Activated gamma-delta T cell (primary cell): ENCODE data around the gene TMBIM6.

Experiments
- DNase-seq: peaks from one replicate; lab custom pipeline; 2025; lab: John Stamatoyannopoulos, UW

The TMBIM6 gene

GRCh38 chr12:49797449-49797776, 56.1 kb downstream of the TMBIM6 start:
- no peak for DNase-seq

- no peak for DNase-seq
Observed at GRCh38 chr12:49798248-49798647, 56.9 kb downstream of the TMBIM6 start.

DNA sequence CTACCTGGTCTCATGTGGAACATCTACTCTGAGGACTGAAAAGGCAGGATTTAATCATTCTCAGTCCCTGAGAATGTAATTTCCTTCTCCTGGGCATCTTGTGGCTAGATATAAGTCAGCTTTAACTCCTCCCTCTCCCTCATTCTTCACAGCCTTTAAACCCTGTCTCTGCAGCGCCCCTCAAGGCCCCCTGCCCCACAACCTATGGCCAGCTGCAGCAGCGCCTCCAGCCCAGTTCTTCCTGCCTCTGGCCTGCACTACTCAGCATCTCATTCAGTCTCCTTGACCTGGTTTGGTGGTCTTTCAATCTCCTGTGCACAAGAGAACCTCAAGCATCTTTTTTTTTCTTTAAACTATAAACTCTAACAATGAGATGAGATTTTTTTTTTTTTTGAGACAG, 57.6 kb downstream of the TMBIM6 start:
- DNase-seq = no peak

GRCh38 chr12:49800421-49801140, 59.2 kb downstream of the TMBIM6 start:
- no peak for DNase-seq

GRCh38 chr12:49801141-49802063, 60.0 kb downstream of the TMBIM6 start:
- DNase-seq = no peak

DNA sequence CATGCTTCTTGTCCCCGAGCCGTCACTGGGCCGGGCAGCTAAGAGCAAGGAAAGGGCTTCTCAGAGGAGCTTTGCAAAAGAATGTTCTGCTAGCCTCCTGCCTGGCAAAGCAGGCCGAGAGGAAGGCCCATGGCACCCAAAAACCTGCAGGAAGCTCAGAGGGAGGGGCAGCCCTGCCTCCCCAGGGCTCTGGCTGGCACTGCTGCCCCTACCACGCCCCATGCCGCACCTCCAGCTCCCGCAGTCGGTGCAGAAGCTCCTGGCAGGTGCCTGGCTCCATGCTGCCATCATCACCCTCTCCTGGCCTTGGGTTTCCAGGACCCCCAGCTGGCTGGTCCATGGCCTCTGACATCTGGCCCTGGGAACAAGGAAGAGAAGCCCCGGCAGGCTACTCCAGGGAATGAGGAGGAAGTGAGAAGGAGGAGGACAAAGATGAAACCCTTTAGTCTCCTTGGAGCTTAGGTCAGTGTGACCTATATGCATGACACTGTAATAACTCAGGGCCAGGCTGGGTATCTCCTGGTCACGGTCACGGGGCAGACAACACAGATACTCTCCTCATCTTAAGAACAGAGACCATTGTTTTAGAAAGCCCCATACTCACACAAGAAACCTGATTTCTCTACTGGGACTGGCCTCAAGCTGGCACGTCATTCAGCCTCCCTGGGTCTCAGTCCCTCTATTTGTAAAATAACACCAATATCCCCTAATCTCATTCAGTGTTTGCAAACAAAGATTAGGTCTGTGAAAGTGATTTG, 62.5 kb downstream of the TMBIM6 start:
- DNase-seq = no peak

GRCh38 chr12:49804821-49805220, 63.5 kb downstream of the TMBIM6 start:
- no peak for DNase-seq

DNA sequence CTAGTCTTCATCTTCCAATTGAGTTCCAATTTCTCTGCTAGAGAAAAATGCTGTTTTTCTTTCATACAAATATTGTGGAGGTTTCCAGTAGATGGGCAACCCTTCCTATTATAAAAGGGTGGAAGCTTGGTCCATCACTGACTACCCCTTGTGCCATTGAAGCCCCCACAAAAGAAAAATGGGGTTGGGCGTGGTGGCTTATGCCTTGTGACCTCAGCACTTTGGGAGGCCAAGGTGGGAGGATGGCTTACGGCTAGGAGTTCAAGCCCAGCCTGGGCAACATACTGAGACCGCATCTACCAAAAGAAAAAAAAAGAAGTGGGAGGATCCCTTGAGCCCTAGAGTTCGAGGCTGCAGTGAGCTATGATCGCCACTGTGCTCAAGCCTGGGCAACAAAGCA, 64.1 kb downstream of the TMBIM6 start:
- no peak for DNase-seq

- DNase-seq = no peak
Observed at GRCh38 chr12:49806321-49806813, 65.0 kb downstream of the TMBIM6 start.

DNA sequence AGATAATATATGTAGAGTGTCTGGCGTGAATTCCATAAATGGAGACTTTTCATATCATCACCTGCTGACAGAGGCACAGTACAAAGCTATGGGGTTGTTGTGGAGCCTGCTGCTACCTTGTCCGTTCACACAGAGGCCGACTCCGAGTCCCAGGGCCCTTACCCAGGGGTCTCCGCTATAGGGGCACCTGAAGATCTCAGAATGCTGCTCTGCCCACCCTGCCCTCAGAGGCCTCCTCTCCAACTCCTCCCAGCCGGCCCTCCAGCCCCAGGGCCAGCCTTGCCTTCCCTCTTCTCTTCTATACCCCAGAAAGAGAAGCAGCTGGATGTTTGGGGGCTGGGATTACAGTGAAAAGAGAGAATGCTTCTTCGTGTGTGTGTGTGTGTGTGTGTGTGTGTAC, 65.5 kb downstream of the TMBIM6 start:
- no peak for DNase-seq

DNA sequence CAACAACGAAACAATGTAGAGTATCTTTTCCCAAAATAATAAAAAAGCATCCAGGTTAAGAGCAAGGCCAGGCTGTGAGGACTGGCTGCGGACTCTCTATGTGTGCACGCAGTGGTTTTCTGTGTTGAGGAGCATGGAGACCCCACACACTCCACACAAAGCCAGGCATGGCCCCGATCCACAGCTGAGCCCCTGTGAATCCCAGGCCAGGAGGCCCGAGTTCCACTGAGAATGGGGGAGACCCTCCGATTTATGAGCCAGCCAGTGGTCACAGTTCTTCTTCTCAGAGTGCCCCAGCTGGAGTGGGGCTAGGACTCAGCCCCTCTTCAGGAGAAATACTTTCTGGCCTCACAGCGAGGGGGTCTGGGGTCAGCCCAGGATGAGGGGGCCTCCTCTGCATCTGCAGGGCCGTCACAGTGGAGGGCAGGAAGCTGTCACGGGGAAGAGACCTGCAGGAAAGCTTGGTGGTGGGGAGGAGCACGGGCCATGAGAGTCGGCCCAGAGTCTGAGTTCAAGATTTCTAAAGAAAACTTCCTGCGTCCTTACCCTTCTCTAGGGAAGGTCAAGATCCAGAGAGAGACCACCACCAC, 66.7 kb downstream of the TMBIM6 start:
- no peak for DNase-seq

GRCh38 chr12:49808686-49809380, 67.5 kb downstream of the TMBIM6 start:
- DNase-seq = no peak

DNA sequence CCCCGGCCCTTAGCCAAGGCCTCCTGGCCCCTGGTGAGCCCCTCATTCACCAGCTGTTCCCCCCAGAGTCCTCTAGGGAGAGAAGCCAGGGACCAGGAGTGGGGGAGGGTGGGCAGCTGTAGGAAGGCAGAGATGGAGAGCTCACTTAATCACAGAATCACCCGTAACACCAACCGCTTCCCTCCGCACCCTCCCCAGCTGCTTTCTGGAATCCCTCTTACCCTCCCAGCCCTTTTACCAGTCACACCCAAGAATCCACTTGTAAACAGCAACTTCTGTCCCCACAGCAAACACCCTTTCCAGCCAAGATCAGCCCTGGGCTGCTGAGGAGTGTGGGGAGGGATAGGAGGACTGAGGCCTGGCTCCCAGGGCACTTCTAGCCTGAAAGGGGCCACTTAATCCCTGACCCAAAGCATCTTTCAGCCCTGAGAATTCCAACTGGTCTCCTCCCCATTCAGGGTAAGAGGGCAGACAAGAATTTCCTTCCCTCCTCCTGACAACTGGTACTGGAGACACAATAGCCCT, 68.1 kb downstream of the TMBIM6 start:
- DNase-seq = no peak

- no peak for DNase-seq
Observed at GRCh38 chr12:49809906-49810389, 68.6 kb downstream of the TMBIM6 start.

DNA sequence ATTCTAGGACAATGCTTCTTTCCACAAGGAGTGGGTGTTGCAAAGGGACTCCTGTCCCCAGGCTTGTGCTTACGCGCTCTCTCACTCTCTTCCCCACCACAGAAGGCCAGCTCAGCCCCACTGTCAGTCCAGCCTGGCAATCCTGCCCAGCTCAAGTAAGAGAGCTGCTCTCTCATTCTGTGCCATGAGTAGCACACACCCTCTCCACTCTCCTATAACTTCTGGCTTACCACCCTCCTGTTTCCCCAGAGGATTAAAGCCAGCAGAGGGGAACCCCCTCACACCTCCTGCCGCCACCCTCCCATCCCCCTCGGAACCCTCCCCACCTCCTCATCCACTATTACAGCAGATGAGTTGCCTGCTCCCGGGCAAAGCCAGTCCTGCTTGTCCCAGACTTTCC, 69.8 kb downstream of the TMBIM6 start:
- no peak for DNase-seq

DNA sequence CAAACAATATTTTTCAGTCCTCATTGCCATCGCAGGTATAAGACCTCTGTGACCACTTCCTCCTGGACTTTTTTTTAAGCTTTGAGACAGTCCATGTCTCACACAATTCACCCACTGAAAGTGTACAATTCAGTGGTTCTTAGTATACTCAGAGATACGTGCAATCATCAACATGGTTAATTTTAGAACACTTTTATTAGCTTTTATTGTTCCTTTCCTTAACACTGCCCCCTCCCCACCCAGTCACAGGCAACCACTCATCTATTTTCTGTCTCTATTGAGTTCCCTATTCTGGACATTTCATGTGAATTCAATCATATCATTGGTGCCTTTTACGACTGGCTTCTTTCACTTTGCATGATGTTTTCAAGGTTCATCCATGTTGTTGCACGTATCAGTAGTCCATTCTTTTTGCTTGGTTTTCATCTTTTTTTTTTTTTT, 70.6 kb downstream of the TMBIM6 start:
- DNase-seq = no peak

DNA sequence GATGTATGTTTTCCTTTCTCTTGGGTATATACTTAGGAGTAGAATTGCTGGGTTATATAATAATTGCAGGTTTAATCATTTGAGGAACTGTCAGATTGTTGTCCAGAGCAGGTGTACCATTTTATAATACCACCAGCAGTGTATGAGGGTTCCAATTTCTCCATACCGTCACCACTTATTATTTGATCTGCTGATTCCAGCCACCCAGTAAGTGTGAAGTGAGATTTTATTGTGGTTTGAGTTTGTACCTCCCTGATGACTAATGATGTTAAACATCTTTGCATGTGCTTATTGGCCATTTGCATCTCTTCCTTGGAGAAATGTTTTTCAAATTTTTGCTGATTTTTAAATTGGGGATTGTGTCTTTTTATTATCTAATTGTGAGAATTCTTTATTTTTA, 71.8 kb downstream of the TMBIM6 start:
- DNase-seq = no peak
